ENCODE measurements around the gene LRRC49.
A peak's percentile ranks its signal among the peaks of the same experiment; 100 is the strongest.
"Not testable (repeated sequence)": the region's sequence is repeated elsewhere in the genome, so short reads cannot be mapped to it uniquely, and the experiment has no call there.

Gene LRRC49

GRCh38 chr15:70892002-70892911 lies at the start of gene LRRC49, which contains the start of gene THAP10:
LRRC49 (plus strand) TSS chr15:70892826; CDS start chr15:70892895, 69 bp downstream.
THAP10 (minus strand) TSS chr15:70892433; CDS start chr15:70892272, 161 bp downstream.
- DNase-seq (ENCODE audit: low read depth) = peak; percentile 94

- no peak for DNase-seq (ENCODE audit: low read depth)
These were observed 46.8 kb upstream of the LRRC49 start for GRCh38 chr15:70845602-70846360.

GRCh38 chr15:70851889-70852288 lies 40.7 kb upstream of the LRRC49 start:
- no peak for DNase-seq (ENCODE audit: low read depth)

- peak; percentile 42 for DNase-seq (ENCODE audit: low read depth)
These were observed 39.9 kb upstream of the LRRC49 start for GRCh38 chr15:70852501-70853317.

- DNase-seq (ENCODE audit: low read depth) = no peak
These were observed 39.2 kb upstream of the LRRC49 start for GRCh38 chr15:70853318-70853972.

- no peak for DNase-seq (ENCODE audit: low read depth)
These were observed 38.5 kb upstream of the LRRC49 start, which contains the start of gene LARP6 for GRCh38 chr15:70853973-70854665. LARP6 (minus strand) TSS chr15:70854157; CDS start chr15:70854088, 69 bp downstream.

- DNase-seq (ENCODE audit: low read depth) = no peak
These were observed 38.0 kb upstream of the LRRC49 start for GRCh38 chr15:70854666-70854976.

GRCh38 chr15:70855764-70856163 lies 36.9 kb upstream of the LRRC49 start:
- no peak for DNase-seq (ENCODE audit: low read depth)

GRCh38 chr15:70856177-70856883 lies 36.3 kb upstream of the LRRC49 start:
- DNase-seq (ENCODE audit: low read depth) = no peak

GRCh38 chr15:70856884-70857561 lies 35.6 kb upstream of the LRRC49 start:
- DNase-seq (ENCODE audit: low read depth) = peak; percentile 95

- no peak for DNase-seq (ENCODE audit: low read depth)
These were observed 34.9 kb upstream of the LRRC49 start for GRCh38 chr15:70857562-70858285.

GRCh38 chr15:70858614-70859321 lies 33.9 kb upstream of the LRRC49 start:
- not testable (repeated sequence) for DNase-seq (ENCODE audit: low read depth)

GRCh38 chr15:70859322-70859908 lies 33.2 kb upstream of the LRRC49 start:
- no peak for DNase-seq (ENCODE audit: low read depth)

- no peak for DNase-seq (ENCODE audit: low read depth)
These were observed 32.6 kb upstream of the LRRC49 start for GRCh38 chr15:70859998-70860397.

GRCh38 chr15:70863450-70864218 lies 29.0 kb upstream of the LRRC49 start:
- peak; percentile 51 for DNase-seq (ENCODE audit: low read depth)

GRCh38 chr15:70866982-70867641 lies 25.5 kb upstream of the LRRC49 start:
- no peak for DNase-seq (ENCODE audit: low read depth)
